Right lobe of liver (tissue), 6 donors: ENCODE data around the gene PSMD12. TPM values are rescaled to one million over a fixed set of nuclear protein-coding genes. Genes with fewer than 3 reads are reported as not detected.

Experiments used
- ATAC-seq, 4 donors: fragments of 200-7000 bp; cut with Tn5 transposase; one replicate each; pipeline ENCODE4 v1.9.1; 2020; ENCODE audit warnings: mild to moderate bottlenecking in 4 of 4, moderate library complexity in 4 of 4
- DNase-seq, 3 donors: peaks; one replicate each; pipeline ENCODE4 v3.0.0-alpha.2; 2020
- H3K27ac ChIP-seq, 3 donors: fragments of 200-600 bp; one replicate each; pipeline ENCODE4 v1.8.0; 2022
- H3K27me3 ChIP-seq, 2 donors: fragments of 200-600 bp; one replicate each; pipeline ENCODE4 v1.8.0; 2022
- H3K36me3 ChIP-seq, 4 donors: fragments of 200-600 bp; sonication (generic) in 1 of 4; one replicate each; pipeline versions ENCODE4 v1.5.1 to v1.8.0; 2017 to 2022; ENCODE audit warnings: control low read depth in 1 of 4
- H3K4me1 ChIP-seq, 4 donors: fragments of 200-600 bp; sonication (generic) in 1 of 4; one replicate each; pipeline versions ENCODE4 v1.5.1 to v1.8.0; 2017 to 2022; ENCODE audit warnings: control low read depth in 1 of 4
- H3K4me3 ChIP-seq, 3 donors: fragments of 200-600 bp; one replicate each; pipeline ENCODE4 v1.8.0; 2022
- H3K9me3 ChIP-seq, 4 donors: fragments of 200-600 bp; sonication (generic) in 1 of 4; one replicate each; pipeline versions ENCODE4 v1.5.1 to v1.8.0; 2017 to 2022; ENCODE audit warnings: control low read depth in 1 of 4
- POLR2A ChIP-seq: fragments of 450-650 bp; IDR thresholded peaks from one replicate; pipeline ENCODE4 v1.6.1; 2017; ENCODE audit warnings: antibody characterized with exemption, mild to moderate bottlenecking
- WGBS: methylation state at CpG from one replicate; pipeline ENCODE4 v1.1.6; 2018; ENCODE audit warnings: low coverage, low lambda C conversion rate; ENCODE audit not compliant: insufficient coverage; ENCODE audit errors: missing lambda C conversion rate; 5-methylcytosine and 5-hydroxymethylcytosine counted together
- intact Hi-C, 2 donors: fragments of 100-400 bp; cut with DNase I; formaldehyde crosslinking; loops; one replicate each; pipeline versions ENCODE4 v1.11.2 to v1.14.1; 2022
- total RNA-seq, 6 experiments: library from RNA; depleted of rRNA in 2 of 6; stranded (reverse); fragments of >200 nt in 2 of 6; fragmentation: NEBNext Ultra II Directional in 3 of 6; extraction: Animal tissue kit (Norgen Biotek cat#: 25700) in 3 of 6; gene quantifications; one replicate each; pipeline versions ENCODE4 v1.1.0 to v1.2.4, GENCODE V29; 2016 to 2023
- TF ChIP-seq, protein P1 (sequence below), 4 donors: fragments of 200-600 bp in 3 of 4; fragments of 450-650 bp in 1 of 4; IDR thresholded peaks; one replicate each; pipeline versions ENCODE4 v1.5.1 to v1.8.0; 2016 to 2022; ENCODE audit warnings: antibody characterized with exemption in 4 of 4, mild to moderate bottlenecking in 2 of 4
- donor health status: DM: no; HTN: yes; CAD: no.
- donor health status: DM: no; HTN: no; CAD: no.
- donor health status: DM: no; HTN: no; CAD: no.
- donor health status: DM: no; HTN: yes; CAD: no.
- donor health status: DM: no; HTN: yes; CAD: no.

Gene PSMD12
- total RNA-seq, 6 experiments from 2014 or later, result 27.3 to 40.1 (median 31.1) TPM

- H3K4me1 ChIP-seq, result peaks cover 0 to 19% (median 7%) of the 10 kb centered on the region in 4 donors
- H3K4me3 ChIP-seq, result peak overlapping the region; percentile 50 to 69 (median 63)
- intact Hi-C loops, result loop anchor here (5.0 to 10.0 kb wide), 3 partner anchors 95 to 317 kb away; no protein-coding TSS in a partner anchor
- TF ChIP-seq, protein P1, sequence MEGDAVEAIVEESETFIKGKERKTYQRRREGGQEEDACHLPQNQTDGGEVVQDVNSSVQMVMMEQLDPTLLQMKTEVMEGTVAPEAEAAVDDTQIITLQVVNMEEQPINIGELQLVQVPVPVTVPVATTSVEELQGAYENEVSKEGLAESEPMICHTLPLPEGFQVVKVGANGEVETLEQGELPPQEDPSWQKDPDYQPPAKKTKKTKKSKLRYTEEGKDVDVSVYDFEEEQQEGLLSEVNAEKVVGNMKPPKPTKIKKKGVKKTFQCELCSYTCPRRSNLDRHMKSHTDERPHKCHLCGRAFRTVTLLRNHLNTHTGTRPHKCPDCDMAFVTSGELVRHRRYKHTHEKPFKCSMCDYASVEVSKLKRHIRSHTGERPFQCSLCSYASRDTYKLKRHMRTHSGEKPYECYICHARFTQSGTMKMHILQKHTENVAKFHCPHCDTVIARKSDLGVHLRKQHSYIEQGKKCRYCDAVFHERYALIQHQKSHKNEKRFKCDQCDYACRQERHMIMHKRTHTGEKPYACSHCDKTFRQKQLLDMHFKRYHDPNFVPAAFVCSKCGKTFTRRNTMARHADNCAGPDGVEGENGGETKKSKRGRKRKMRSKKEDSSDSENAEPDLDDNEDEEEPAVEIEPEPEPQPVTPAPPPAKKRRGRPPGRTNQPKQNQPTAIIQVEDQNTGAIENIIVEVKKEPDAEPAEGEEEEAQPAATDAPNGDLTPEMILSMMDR (IDR thresholded peaks at IDR 0.05), result peak in 1 of 4 donors; percentile 28
- peak; percentile 5 for TF ChIP-seq POLR2A
- DNase-seq (peak; percentile 61 to 77 (median 71)), ATAC-seq (peak; percentile 6 to 22 (median 13))
- H3K36me3 ChIP-seq, result no peaks in the 10 kb centered on the region
- H3K27ac ChIP-seq, result peak overlapping the region; percentile 92 to 94 (median 94)
- no peaks in the 10 kb centered on the region for H3K9me3 ChIP-seq
- WGBS, result 0% methylated on average over 16 of the region's 100 CpGs
- no peaks in the 10 kb centered on the region for H3K27me3 ChIP-seq
Observed at GRCh38 chr17:67377488-67378453, 11.4 kb upstream of the PSMD12 start.

- ATAC-seq (peak; percentile 76 to 89 (median 80)), DNase-seq (peak; percentile 93 to 95 (median 93))
- TF ChIP-seq, protein P1 (IDR thresholded peaks at IDR 0.05), result peak in 3 of 4 donors; percentile 19 to 26 (median 22)
- peak; percentile 95 for TF ChIP-seq POLR2A
- Histone ChIP-seq H3K4me1 (peaks cover 0 to 12% (median 4%) of the 10 kb centered on the region in 4 donors), H3K27me3 (no peaks in the 10 kb centered on the region), H3K9me3 (no peaks in the 10 kb centered on the region), H3K27ac (peak within 1 kb of the TSS; percentile 92 to 94 (median 94)), H3K36me3 (no peaks in the 10 kb centered on the region), H3K4me3 (peak within 1 kb of the TSS; percentile 50 to 69 (median 63))
- intact Hi-C loops, result loop anchor here (5.0 to 10.0 kb wide), 3 partner anchors 95 to 318 kb away; no protein-coding TSS in a partner anchor
- under 1% methylated on average over 42 of the region's 56 CpGs for WGBS
Observed at GRCh38 chr17:67376737-67377487, 10.5 kb upstream of the PSMD12 start, which contains the start of gene PITPNC1. Gene PITPNC1 (plus strand): TSS chr17:67377281.

DNA sequence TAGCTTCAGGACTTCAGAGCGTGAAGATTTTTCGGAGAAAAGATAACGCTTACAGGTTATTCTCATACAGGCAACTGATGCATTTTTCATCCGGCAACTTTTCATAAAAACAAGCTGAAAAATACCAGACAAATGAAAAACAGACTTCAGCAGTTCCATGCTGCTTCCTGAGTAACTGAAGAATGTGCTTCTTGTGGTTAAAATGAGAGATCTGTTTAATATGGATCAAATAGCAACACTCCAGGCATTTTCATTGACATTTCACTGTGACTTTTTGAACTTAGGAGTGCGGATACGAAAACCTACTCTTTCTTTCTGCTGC is 10.0 kb upstream of the PSMD12 start:
- DNase-seq (no peak), ATAC-seq (no peak)
- Histone ChIP-seq H3K27me3 (no peaks in the 10 kb centered on the region), H3K27ac (peak overlapping the region; percentile 92 to 94 (median 94)), H3K9me3 (no peaks in the 10 kb centered on the region), H3K4me3 (peak overlapping the region; percentile 50 to 69 (median 63)), H3K36me3 (no peaks in the 10 kb centered on the region), H3K4me1 (peaks cover 0 to 6% (median 3%) of the 10 kb centered on the region in 4 donors)
- TF ChIP-seq, protein P1 (IDR thresholded peaks at IDR 0.05), result no peak
- TF ChIP-seq POLR2A, result no peak
- intact Hi-C loops, result loop anchor here (5.0 to 10.0 kb wide), 3 partner anchors 96 to 318 kb away; no protein-coding TSS in a partner anchor
- 30% methylated on average over 6 of the region's 6 CpGs for WGBS

DNA sequence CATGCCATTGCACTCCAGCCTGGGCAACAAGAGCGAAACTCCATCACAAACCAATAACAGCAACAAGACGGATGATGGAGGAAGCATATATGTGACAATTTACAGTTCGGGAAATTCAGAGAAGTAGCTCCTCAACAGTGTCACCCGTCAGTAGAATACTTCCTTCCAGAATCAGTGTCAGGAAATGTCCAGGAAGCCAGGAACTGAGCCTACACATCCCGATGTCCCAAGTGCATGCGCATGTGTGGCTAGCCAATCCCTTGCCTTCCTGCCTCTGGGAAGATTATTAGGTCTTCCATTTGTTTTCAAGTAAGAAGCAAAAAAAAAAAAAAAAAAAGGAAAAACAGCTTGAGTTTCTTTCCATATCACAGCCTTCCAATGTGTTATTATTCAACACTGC is 9.3 kb upstream of the PSMD12 start:
- no peaks in the 10 kb centered on the region for H3K9me3 ChIP-seq
- no peak overlapping the region for H3K27ac ChIP-seq
- intact Hi-C loops, result loop anchor here (5.0 to 10.0 kb wide), 3 partner anchors 97 to 319 kb away; no protein-coding TSS in a partner anchor
- no peak for DNase-seq
- no peaks in the 10 kb centered on the region for H3K36me3 ChIP-seq
- peaks cover 0 to 6% (median 3%) of the 10 kb centered on the region in 4 donors for H3K4me1 ChIP-seq
- no peaks in the 10 kb centered on the region for H3K27me3 ChIP-seq
- ATAC-seq, result no peak
- TF ChIP-seq POLR2A, result no peak
- TF ChIP-seq, protein P1 (IDR thresholded peaks at IDR 0.05), result no peak
- WGBS, result 76% methylated on average over 3 of the region's 6 CpGs
- no peak overlapping the region for H3K4me3 ChIP-seq
